Ishikawa (cell line): ENCODE results near the gene PSMG3.

Experiments
- CEBPB ChIP-seq: IDR thresholded peaks from 2 replicates; pipeline ENCODE4 v1.6.1; 2012
- CREB1 ChIP-seq: IDR thresholded peaks from 2 replicates; pipeline ENCODE4 v1.6.1; 2012; ENCODE audit warnings: low read depth
- EGR1 ChIP-seq: IDR thresholded peaks from 2 replicates; pipeline ENCODE4 v1.6.1; 2012
- EP300 ChIP-seq: IDR thresholded peaks from 2 replicates; pipeline ENCODE4 v1.6.1; 2012; ENCODE audit warnings: borderline replicate concordance
- FOXM1 ChIP-seq: IDR thresholded peaks from 2 replicates; pipeline ENCODE4 v1.6.1; 2012; ENCODE audit warnings: low read depth, borderline replicate concordance
- NFIC ChIP-seq: IDR thresholded peaks from 2 replicates; pipeline ENCODE4 v1.6.1; 2012
- RAD21 ChIP-seq: IDR thresholded peaks from 2 replicates; pipeline ENCODE4 v1.6.1; 2012; ENCODE audit warnings: low read depth
- TAF1 ChIP-seq: IDR thresholded peaks from 2 replicates; pipeline ENCODE4 v1.6.1; 2012; ENCODE audit warnings: low read depth, mild to moderate bottlenecking
- TCF12 ChIP-seq: IDR thresholded peaks from 2 replicates; pipeline ENCODE4 v1.6.1; 2012; ENCODE audit warnings: low read depth
- TEAD4 ChIP-seq: IDR thresholded peaks from 2 replicates; pipeline ENCODE4 v1.6.1; 2012
- YY1 ChIP-seq: IDR thresholded peaks from 2 replicates; pipeline ENCODE4 v1.6.1; 2012; ENCODE audit warnings: low read depth
- ZBTB7A ChIP-seq: IDR thresholded peaks from 2 replicates; pipeline ENCODE4 v1.6.1; 2012; ENCODE audit warnings: low read depth
- TF ChIP-seq, protein P1 (sequence below): IDR thresholded peaks from 2 replicates; pipeline ENCODE4 v1.6.1; 2012
- TF ChIP-seq, protein P2 (sequence below): IDR thresholded peaks from 2 replicates; pipeline ENCODE4 v1.6.1; 2012
- TF ChIP-seq, protein P3 (sequence below): IDR thresholded peaks from 2 replicates; pipeline ENCODE4 v1.6.1; 2012; ENCODE audit warnings: low read depth, mild to moderate bottlenecking

The PSMG3 gene

DNA sequence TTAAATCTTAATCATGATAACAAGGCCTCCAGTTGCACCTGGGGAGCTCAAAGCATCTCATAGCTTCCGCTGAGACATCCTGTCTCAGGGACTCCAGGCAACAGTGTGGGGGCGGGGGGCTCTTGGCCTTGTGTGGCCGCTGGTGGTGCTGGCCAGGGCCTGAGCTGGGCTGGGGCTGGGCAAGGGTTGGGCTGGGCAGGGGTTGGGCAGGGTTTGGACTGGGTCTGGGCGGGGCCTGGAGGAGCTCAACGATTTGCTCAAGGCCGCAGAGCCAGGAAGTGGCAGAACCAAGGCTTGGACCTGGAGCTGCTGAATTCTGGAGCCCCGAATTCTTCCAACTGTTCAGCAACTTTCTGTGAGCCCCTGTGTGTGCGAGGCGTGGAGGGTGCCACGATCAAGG lies 37.9 kb upstream of the PSMG3 start:
- no peak for TF ChIP-seq ZBTB7A
- no peak for TF ChIP-seq RAD21
- TF ChIP-seq, protein P1, sequence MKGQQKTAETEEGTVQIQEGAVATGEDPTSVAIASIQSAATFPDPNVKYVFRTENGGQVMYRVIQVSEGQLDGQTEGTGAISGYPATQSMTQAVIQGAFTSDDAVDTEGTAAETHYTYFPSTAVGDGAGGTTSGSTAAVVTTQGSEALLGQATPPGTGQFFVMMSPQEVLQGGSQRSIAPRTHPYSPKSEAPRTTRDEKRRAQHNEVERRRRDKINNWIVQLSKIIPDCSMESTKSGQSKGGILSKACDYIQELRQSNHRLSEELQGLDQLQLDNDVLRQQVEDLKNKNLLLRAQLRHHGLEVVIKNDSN = no peak
- TF ChIP-seq, protein P2, sequence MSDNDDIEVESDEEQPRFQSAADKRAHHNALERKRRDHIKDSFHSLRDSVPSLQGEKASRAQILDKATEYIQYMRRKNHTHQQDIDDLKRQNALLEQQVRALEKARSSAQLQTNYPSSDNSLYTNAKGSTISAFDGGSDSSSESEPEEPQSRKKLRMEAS = no peak
- TF ChIP-seq TCF12 = no peak
- no peak for TF ChIP-seq CEBPB
- TF ChIP-seq YY1 = no peak
- TF ChIP-seq FOXM1 = no peak

DNA sequence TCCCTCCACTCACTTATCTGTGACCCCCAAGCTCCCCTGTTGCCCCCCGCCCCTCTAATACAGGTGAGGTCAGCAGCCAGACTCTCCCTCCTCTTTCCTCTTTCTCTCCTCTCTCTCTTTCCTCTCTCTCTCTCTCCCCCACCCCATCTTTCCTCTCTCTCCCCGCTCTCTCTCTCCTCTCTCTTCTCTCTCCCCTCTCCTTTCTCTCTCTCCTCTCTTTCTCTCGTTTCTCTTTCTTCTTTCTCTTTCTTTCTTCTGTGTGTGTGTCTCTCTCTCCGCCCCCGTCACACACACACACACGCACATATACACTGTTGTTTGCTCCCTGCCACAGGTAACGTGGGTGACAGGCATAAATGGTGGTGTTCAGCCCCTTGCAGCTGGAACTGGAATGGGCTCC lies 37.2 kb upstream of the PSMG3 start:
- TF ChIP-seq EGR1 (no peak), RAD21 (no peak), YY1 (no peak), ZBTB7A (no peak), CEBPB (no peak), TEAD4 (no peak)
- TF ChIP-seq, protein P1 = no peak

DNA sequence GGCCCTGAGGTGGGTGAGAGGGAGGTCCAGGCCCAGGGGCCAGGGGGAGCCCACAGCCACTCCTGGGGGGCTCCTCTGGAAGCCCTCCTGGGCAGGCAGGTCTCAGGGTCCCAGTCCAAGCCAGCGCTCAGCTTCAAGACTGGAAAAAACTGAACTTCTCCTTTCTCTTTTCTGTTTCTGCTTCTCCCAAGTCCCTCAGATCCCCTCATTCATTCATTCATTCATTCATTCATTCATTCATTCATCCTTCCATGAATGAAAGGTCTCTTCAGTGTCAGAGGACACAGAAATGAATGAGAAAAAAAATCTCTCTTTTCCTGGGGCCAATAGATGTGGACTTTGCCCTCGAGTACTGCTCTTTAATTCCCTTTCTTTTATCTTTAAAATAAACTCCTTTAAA lies 34.6 kb upstream of the PSMG3 start:
- no peak for TF ChIP-seq EP300
- no peak for TF ChIP-seq RAD21
- no peak for TF ChIP-seq ZBTB7A
- TF ChIP-seq TAF1 = no peak
- no peak for TF ChIP-seq FOXM1
- TF ChIP-seq, protein P3, sequence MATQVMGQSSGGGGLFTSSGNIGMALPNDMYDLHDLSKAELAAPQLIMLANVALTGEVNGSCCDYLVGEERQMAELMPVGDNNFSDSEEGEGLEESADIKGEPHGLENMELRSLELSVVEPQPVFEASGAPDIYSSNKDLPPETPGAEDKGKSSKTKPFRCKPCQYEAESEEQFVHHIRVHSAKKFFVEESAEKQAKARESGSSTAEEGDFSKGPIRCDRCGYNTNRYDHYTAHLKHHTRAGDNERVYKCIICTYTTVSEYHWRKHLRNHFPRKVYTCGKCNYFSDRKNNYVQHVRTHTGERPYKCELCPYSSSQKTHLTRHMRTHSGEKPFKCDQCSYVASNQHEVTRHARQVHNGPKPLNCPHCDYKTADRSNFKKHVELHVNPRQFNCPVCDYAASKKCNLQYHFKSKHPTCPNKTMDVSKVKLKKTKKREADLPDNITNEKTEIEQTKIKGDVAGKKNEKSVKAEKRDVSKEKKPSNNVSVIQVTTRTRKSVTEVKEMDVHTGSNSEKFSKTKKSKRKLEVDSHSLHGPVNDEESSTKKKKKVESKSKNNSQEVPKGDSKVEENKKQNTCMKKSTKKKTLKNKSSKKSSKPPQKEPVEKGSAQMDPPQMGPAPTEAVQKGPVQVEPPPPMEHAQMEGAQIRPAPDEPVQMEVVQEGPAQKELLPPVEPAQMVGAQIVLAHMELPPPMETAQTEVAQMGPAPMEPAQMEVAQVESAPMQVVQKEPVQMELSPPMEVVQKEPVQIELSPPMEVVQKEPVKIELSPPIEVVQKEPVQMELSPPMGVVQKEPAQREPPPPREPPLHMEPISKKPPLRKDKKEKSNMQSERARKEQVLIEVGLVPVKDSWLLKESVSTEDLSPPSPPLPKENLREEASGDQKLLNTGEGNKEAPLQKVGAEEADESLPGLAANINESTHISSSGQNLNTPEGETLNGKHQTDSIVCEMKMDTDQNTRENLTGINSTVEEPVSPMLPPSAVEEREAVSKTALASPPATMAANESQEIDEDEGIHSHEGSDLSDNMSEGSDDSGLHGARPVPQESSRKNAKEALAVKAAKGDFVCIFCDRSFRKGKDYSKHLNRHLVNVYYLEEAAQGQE = no peak
- no peak for TF ChIP-seq CEBPB
- TF ChIP-seq EGR1 = no peak
- TF ChIP-seq, protein P1 = no peak
- TF ChIP-seq TCF12 = no peak
- no peak for TF ChIP-seq TEAD4
- TF ChIP-seq CREB1 = no peak
- TF ChIP-seq, protein P2 = no peak

DNA sequence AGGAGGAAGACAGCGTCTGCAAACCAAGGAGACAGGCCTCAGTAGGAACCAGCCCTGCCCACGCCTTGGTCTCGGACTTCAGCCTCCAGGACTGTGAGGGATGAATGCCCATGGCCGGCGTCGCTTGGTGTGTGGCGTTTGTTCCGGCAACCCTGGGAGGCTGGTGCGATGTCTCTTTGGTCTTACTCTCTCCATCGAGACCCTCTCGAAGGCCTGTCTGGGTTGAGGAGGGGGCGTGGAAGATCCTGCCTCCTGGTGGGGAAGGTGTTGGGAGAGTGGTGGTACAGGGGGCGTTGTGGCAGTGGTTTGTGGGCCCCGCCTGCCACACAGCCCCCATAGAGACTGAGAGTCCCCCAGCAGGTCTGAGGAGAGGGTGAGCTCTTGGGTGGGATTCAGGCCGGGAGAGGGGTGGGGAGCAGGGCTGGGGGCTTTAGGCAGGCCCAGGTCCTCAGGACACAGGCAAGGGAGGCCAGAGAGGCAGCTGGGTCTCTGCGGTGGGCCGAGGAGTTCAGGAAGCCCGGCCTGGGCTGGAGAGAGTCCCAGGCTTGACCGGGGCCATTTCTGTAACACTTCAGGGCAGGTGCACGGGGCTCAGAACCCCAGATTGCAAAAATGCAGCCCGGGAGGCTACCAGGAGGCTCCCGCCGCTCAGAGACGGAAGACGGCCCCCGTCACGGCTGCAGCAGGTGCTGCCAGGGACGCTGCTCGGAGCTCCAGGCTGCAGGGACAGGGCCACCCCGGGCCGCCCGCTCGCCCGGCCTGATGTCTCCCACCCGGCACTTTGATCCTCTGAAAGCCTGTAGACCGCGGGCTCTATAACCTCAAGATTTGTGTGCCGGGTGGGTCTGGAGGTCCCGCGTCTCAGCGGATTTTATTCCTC lies 33.8 kb upstream of the PSMG3 start:
- TF ChIP-seq, protein P3 = no peak
- TF ChIP-seq FOXM1 = no peak
- TF ChIP-seq TEAD4 = no peak
- TF ChIP-seq, protein P1 = no peak
- no peak for TF ChIP-seq TCF12
- no peak for TF ChIP-seq NFIC
- TF ChIP-seq RAD21 = no peak
- TF ChIP-seq EGR1 = no peak

DNA sequence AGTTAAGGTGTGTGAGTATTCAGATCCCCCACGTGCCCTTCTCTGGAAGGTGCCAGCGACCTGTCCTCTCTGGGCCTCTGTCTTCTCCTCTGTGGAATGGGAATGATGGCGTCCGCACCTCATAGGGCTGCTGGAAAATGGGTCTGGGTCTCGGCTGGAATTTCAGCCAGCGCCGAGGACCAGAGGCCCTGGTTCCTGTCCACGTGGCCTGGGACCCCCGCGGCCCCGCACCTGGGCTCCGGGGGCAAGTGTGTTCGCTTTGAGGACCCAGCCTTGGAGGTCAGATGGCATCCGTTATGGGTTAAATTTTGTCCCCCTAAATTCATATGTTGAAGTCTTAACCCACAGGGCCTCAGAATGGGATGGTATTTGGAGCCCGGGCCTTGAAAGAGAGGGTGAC lies 32.6 kb upstream of the PSMG3 start:
- no peak for TF ChIP-seq TCF12
- no peak for TF ChIP-seq YY1
- no peak for TF ChIP-seq FOXM1
- no peak for TF ChIP-seq CREB1
- TF ChIP-seq, protein P1 = no peak
- no peak for TF ChIP-seq EGR1
- no peak for TF ChIP-seq EP300
- no peak for TF ChIP-seq TAF1
